H1 (cell line): ENCODE results near the gene LPAR6. TPM values are rescaled to one million over a fixed set of nuclear protein-coding genes. Genes with fewer than 3 reads are reported as not detected.

ENCODE experiments used
- CTCF ChIA-PET: fragments of 300-600 bp; sonication (Branson Sonifier 250); formaldehyde crosslinking; loops from one replicate; lab custom pipeline; 2021; ENCODE audit not compliant: partially characterized antibody; lab: Charles Lee
- POLR2A ChIA-PET: fragments of 300-600 bp; sonication (Branson Sonifier 250); formaldehyde crosslinking; loops from one replicate; lab custom pipeline; 2021; ENCODE audit warnings: inconsistent platforms; ENCODE audit not compliant: partially characterized antibody; lab: Charles Lee
- DNase-seq, 2 experiments: peaks; one replicate each; pipeline versions ENCODE4 v3.0.0 to v3.0.0-alpha.2; 2010 to 2022; ENCODE audit warnings: low spot score in 2 of 2, low read depth in 1 of 2, mixed read lengths in 1 of 2
- FAIRE-seq: peaks from 2 replicates; lab custom pipeline; 2011; peaks lifted over from hg19 to GRCh38; lab: Jason Lieb, UNC
- H2AFZ ChIP-seq: 2 replicates; pipeline ENCODE4 v1.8.1; 2012; ENCODE audit warnings: low read length, inconsistent platforms
- H2AK5ac ChIP-seq: 2 replicates; pipeline ENCODE4 v1.6.1; 2013; ENCODE audit warnings: low read depth, low read length
- H2BK120ac ChIP-seq: replicated peaks from 2 replicates; pipeline ENCODE3; 2013; ENCODE audit warnings: low read depth, low read length, inconsistent platforms
- H2BK12ac ChIP-seq: 2 replicates; pipeline ENCODE4 v1.6.1; 2013; ENCODE audit warnings: low read depth, low read length
- H2BK15ac ChIP-seq: 2 replicates; pipeline ENCODE4 v1.6.1; 2013; ENCODE audit warnings: low read length
- H2BK20ac ChIP-seq: 2 replicates; pipeline ENCODE4 v1.6.1; 2013; ENCODE audit warnings: low read length
- H2BK5ac ChIP-seq: 2 replicates; pipeline ENCODE4 v1.6.1; 2013; ENCODE audit warnings: low read depth, low read length
- H3K14ac ChIP-seq: 2 replicates; pipeline ENCODE4 v1.6.1; 2013; ENCODE audit warnings: inconsistent platforms; ENCODE audit not compliant: insufficient read length
- H3K18ac ChIP-seq: 2 replicates; pipeline ENCODE4 v1.6.1; 2013; ENCODE audit warnings: low read length; ENCODE audit errors: extremely low read depth
- H3K23ac ChIP-seq: 2 replicates; pipeline ENCODE4 v1.6.1; 2013; ENCODE audit warnings: inconsistent platforms; ENCODE audit not compliant: insufficient read length
- H3K23me2 ChIP-seq: 2 replicates; pipeline ENCODE4 v1.6.1; 2013; ENCODE audit warnings: low read depth, low read length
- H3K27ac ChIP-seq: 2 replicates; pipeline ENCODE4 v1.6.1; 2011; ENCODE audit warnings: low read depth, low read length, inconsistent platforms
- H3K27me3 ChIP-seq, 4 experiments: replicated peaks in 1 of 4; 1 replicate in 1 of 4; 2 replicates in 3 of 4; pipeline versions ENCODE4 v1.6.1 to v1.8.1; 2011 to 2013; ENCODE audit warnings: low read length in 3 of 4, mild to moderate bottlenecking in 3 of 4, inconsistent platforms in 2 of 4, mixed read lengths in 2 of 4, moderate library complexity in 1 of 4; ENCODE audit not compliant: control insufficient read depth in 3 of 4, insufficient read depth in 3 of 4; ENCODE audit errors: extremely low read depth in 1 of 4
- H3K36me3 ChIP-seq, 4 experiments: 2 replicates each; pipeline versions ENCODE4 v1.6.1 to v1.8.1; 2011 to 2013; ENCODE audit warnings: mild to moderate bottlenecking in 4 of 4, low read length in 3 of 4, moderate library complexity in 2 of 4, control low read depth in 1 of 4, inconsistent platforms in 1 of 4; ENCODE audit not compliant: insufficient read depth in 4 of 4, control insufficient read depth in 2 of 4
- H3K4ac ChIP-seq: replicated peaks from 2 replicates; pipeline ENCODE3; 2013; ENCODE audit warnings: low read length, low read depth, mixed read lengths, inconsistent platforms; ENCODE audit not compliant: insufficient read length
- H3K4me1 ChIP-seq, 4 experiments: replicated peaks in 1 of 4; 1 replicate in 1 of 4; 2 replicates in 3 of 4; pipeline versions ENCODE4 v1.6.1 to v1.8.1; 2011 to 2013; ENCODE audit warnings: low read length in 3 of 4, inconsistent platforms in 2 of 4, mixed read lengths in 1 of 4; ENCODE audit not compliant: insufficient read depth in 4 of 4, control insufficient read depth in 3 of 4
- H3K4me2 ChIP-seq, 2 experiments: 2 replicates each; pipeline versions ENCODE4 v1.6.1 to v1.8.1; 2011 to 2013; ENCODE audit warnings: low read depth in 2 of 2, low read length in 2 of 2, control low read depth in 1 of 2, inconsistent platforms in 1 of 2, mild to moderate bottlenecking in 1 of 2; ENCODE audit not compliant: insufficient read depth in 1 of 2
- H3K4me3 ChIP-seq, 4 experiments: fragments of 200-600, 300-600 bp in 1 of 4; sonication (generic), shearing (Covaris generic), sonication (Bioruptor Twin) in 1 of 4; 2 replicates each; pipeline versions ENCODE4 v1.5.1 to v1.8.1; 2011 to 2016; ENCODE audit warnings: low read length in 4 of 4, low read depth in 3 of 4, control low read depth in 2 of 4, inconsistent platforms in 2 of 4, mild to moderate bottlenecking in 2 of 4, mixed read lengths in 1 of 4, moderate library complexity in 1 of 4; ENCODE audit not compliant: insufficient read depth in 2 of 4; ENCODE audit errors: extremely low read depth in 1 of 4
- H3K56ac ChIP-seq: replicated peaks from 2 replicates; pipeline ENCODE3; 2013; ENCODE audit warnings: low read depth, mild to moderate bottlenecking, mixed read lengths, low read length, inconsistent platforms; ENCODE audit not compliant: insufficient read length
- H3K79me1 ChIP-seq: 2 replicates; pipeline ENCODE4 v1.6.1; 2013; ENCODE audit warnings: low read depth, low read length, control low read depth
- H3K79me2 ChIP-seq, 2 experiments: 2 replicates each; pipeline versions ENCODE4 v1.6.1 to v1.8.1; 2012 to 2013; ENCODE audit warnings: low read length in 2 of 2, mild to moderate bottlenecking in 2 of 2, inconsistent platforms in 1 of 2; ENCODE audit not compliant: insufficient read depth in 2 of 2, control insufficient read depth in 1 of 2
- H3K9ac ChIP-seq, 4 experiments: replicated peaks in 1 of 4; 1 replicate in 1 of 4; 2 replicates in 3 of 4; pipeline versions ENCODE4 v1.6.1 to v1.8.1; 2011 to 2013; ENCODE audit warnings: low read depth in 3 of 4, low read length in 3 of 4, control low read depth in 2 of 4, mild to moderate bottlenecking in 2 of 4, moderate library complexity in 2 of 4, inconsistent platforms in 1 of 4; ENCODE audit errors: extremely low read depth in 1 of 4
- H3K9me3 ChIP-seq, 2 experiments: 2 replicates each; pipeline versions ENCODE4 v1.6.1 to v1.8.1; 2012 to 2013; ENCODE audit warnings: mild to moderate bottlenecking in 2 of 2, moderate library complexity in 2 of 2, control low read depth in 1 of 2, inconsistent platforms in 1 of 2, low read depth in 1 of 2, low read length in 1 of 2, mixed read lengths in 1 of 2; ENCODE audit not compliant: insufficient read depth in 2 of 2
- H4K20me1 ChIP-seq, 2 experiments: replicated peaks in 1 of 2; 2 replicates each; pipeline versions ENCODE3 to v1.8.1; 2011 to 2013; ENCODE audit warnings: inconsistent platforms in 2 of 2, low read length in 2 of 2, mild to moderate bottlenecking in 1 of 2; ENCODE audit not compliant: insufficient read depth in 2 of 2, control insufficient read depth in 1 of 2
- H4K5ac ChIP-seq: 2 replicates; pipeline ENCODE4 v1.6.1; 2013; ENCODE audit warnings: low read length, low read depth, mixed read lengths, inconsistent platforms; ENCODE audit not compliant: insufficient read length
- H4K8ac ChIP-seq: 2 replicates; pipeline ENCODE4 v1.8.0; 2013; ENCODE audit warnings: mild to moderate bottlenecking, moderate library complexity, low read length, inconsistent platforms; ENCODE audit not compliant: insufficient read depth; ENCODE audit errors: extremely low read depth
- H4K91ac ChIP-seq: replicated peaks from 2 replicates; pipeline ENCODE3; 2013; ENCODE audit warnings: low read length, mixed read lengths, inconsistent platforms; ENCODE audit not compliant: insufficient read length
- CBX5 ChIP-seq: fragments of 300-800, 300-1000 bp; sonication (generic); IDR thresholded peaks from 2 replicates; pipeline ENCODE4 v1.7.1; 2016; ENCODE audit warnings: antibody characterized with exemption, low read length, low read depth
- CHD1 ChIP-seq: IDR thresholded peaks from 2 replicates; pipeline ENCODE4 v1.6.1; 2012; ENCODE audit warnings: low read depth, low read length, improper control_type of control experiment
- HDAC2 ChIP-seq, 2 experiments: fragments of 300-600 bp in 1 of 2; sonication (generic) in 1 of 2; IDR thresholded peaks; 2 replicates each; pipeline ENCODE4 v1.6.1; 2011 to 2012; ENCODE audit warnings: low read depth in 2 of 2, low read length in 2 of 2, mild to moderate bottlenecking in 2 of 2, moderate library complexity in 2 of 2, borderline replicate concordance in 1 of 2, inconsistent platforms in 1 of 2
- PHF8 ChIP-seq: fragments of 200-600 bp; sonication (generic); conservative IDR thresholded peaks from 2 replicates; pipeline ENCODE4 v1.7.1; 2012; ENCODE audit warnings: low read depth, mild to moderate bottlenecking, inconsistent platforms, low read length, moderate library complexity
- RNF2 ChIP-seq: fragments of 200-900, 300-1000 bp; sonication (generic); IDR thresholded peaks from 2 replicates; pipeline ENCODE4 v1.7.1; 2016; ENCODE audit warnings: borderline replicate concordance, low read depth, mild to moderate bottlenecking, antibody characterized with exemption, low read length; ENCODE audit not compliant: poor library complexity, severe bottlenecking; ENCODE audit errors: missing control alignments
- SIX5 ChIP-seq: IDR thresholded peaks from 2 replicates; pipeline ENCODE4 v1.6.1; 2011; ENCODE audit warnings: mild to moderate bottlenecking, low read depth, low read length
- SP1 ChIP-seq: IDR thresholded peaks from 2 replicates; pipeline ENCODE4 v1.6.1; 2011; ENCODE audit warnings: low read depth, low read length
- SP2 ChIP-seq: IDR thresholded peaks from 2 replicates; pipeline ENCODE4 v1.6.1; 2012; ENCODE audit warnings: mild to moderate bottlenecking, low read length, inconsistent platforms
- SRF ChIP-seq: IDR thresholded peaks from 2 replicates; pipeline ENCODE4 v1.6.1; 2011; ENCODE audit warnings: mild to moderate bottlenecking, low read depth, low read length, moderate library complexity
- TAF7 ChIP-seq: optimal IDR thresholded peaks from 2 replicates; pipeline ENCODE3; 2011; ENCODE audit warnings: low read depth, mild to moderate bottlenecking, inconsistent platforms, low read length, moderate library complexity, borderline replicate concordance
- TCF12 ChIP-seq: IDR thresholded peaks from 2 replicates; pipeline ENCODE4 v1.6.1; 2011; ENCODE audit warnings: low read depth, mild to moderate bottlenecking, low read length
- USF2 ChIP-seq: IDR thresholded peaks from 2 replicates; pipeline ENCODE4 v1.6.1; 2011; ENCODE audit warnings: low read length, improper control_type of control experiment
- WGBS, 2 experiments: shearing (Covaris generic) in 1 of 2; methylation state at CpG; one replicate each; pipeline versions ENCODE4 v1.1.6 to v1.1.7; 2013 to 2015; ENCODE audit warnings: low lambda C conversion rate in 2 of 2, mixed read lengths in 2 of 2, inconsistent platforms in 1 of 2, low coverage in 1 of 2, missing lambda C conversion rate in 1 of 2; ENCODE audit not compliant: insufficient replicate concordance in 2 of 2, insufficient coverage in 1 of 2, insufficient read length in 1 of 2; ENCODE audit errors: extremely low coverage in 1 of 2, missing lambda C conversion rate in 1 of 2; 5-methylcytosine and 5-hydroxymethylcytosine counted together
- polyA plus RNA-seq, 7 experiments: library from polyadenylated mRNA; depleted of rRNA in 3 of 7; stranded (reverse) in 5 of 7; unstranded in 2 of 7; fragments of >200 nt in 5 of 7; fragments of 200-250 nt in 2 of 7; gene quantifications; 1 replicate in 5 of 7; 2 replicates in 1 of 7; 4 replicates in 1 of 7; pipeline versions ENCODE4 v1.2.1 to v1.2.3, GENCODE V29; 2011 to 2013; ENCODE audit warnings: missing spikeins in 2 of 7, mixed read lengths in 2 of 7
- total RNA-seq: library from RNA; stranded (reverse); fragmentation: NEBNext Ultra II Directional; extraction: Animal tissue kit (Norgen Biotek cat#: 25700); gene quantifications from 2 replicates; pipeline ENCODE4 v1.2.1, GENCODE V29; 2021
- TF ChIP-seq, protein P1 (sequence below): IDR thresholded peaks from 2 replicates; pipeline ENCODE4 v1.6.1; 2012; ENCODE audit warnings: inconsistent platforms

The LPAR6 gene
- total and polyA plus RNA-seq, 2 of the 8 experiments (the other 6 are each of a cell fraction or from before 2014, with no cell fraction given) = 0.50 to 0.97 TPM

- CTCF ChIA-PET = no interaction called here
- no peak overlapping the region for H3K9ac ChIP-seq
- no peak overlapping the region for H2BK12ac ChIP-seq
- H2BK15ac ChIP-seq = no peak overlapping the region
- H2BK20ac ChIP-seq = no peak overlapping the region
- no peak overlapping the region for H3K56ac ChIP-seq
- FAIRE-seq = no peak
- H3K27ac ChIP-seq = no peak overlapping the region
- H2AK5ac ChIP-seq = no peak overlapping the region
- H3K4me1 ChIP-seq = no peaks in the 10 kb centered on the region
- no peaks in the 10 kb centered on the region for H3K9me3 ChIP-seq
- H3K27me3 ChIP-seq = no peaks in the 10 kb centered on the region
- no peak overlapping the region for H4K8ac ChIP-seq
- no peaks in the 10 kb centered on the region for H4K20me1 ChIP-seq
- H3K4me2 ChIP-seq = no peak overlapping the region
- H3K79me1 ChIP-seq = no peaks in the 10 kb centered on the region
- H3K18ac ChIP-seq = no peak overlapping the region
- H2BK5ac ChIP-seq = no peak overlapping the region
- H3K23me2 ChIP-seq = no peaks in the 10 kb centered on the region
- POLR2A ChIA-PET = no interaction called here
- no peak overlapping the region for H3K23ac ChIP-seq
- H2BK120ac ChIP-seq = no peak overlapping the region
- H2AFZ ChIP-seq = no peak overlapping the region
- H3K36me3 ChIP-seq = no peaks in the 10 kb centered on the region
- no peak overlapping the region for H4K5ac ChIP-seq
- H3K4me3 ChIP-seq = no peak overlapping the region
- no peaks in the 10 kb centered on the region for H3K79me2 ChIP-seq
- no peak overlapping the region for H3K14ac ChIP-seq
- no peak overlapping the region for H3K4ac ChIP-seq
- WGBS, 2 experiments = 95% methylated on average over 1 of the region's 1 CpG; no CpG with 5 or more reads in 1 of the 2 experiments
- H4K91ac ChIP-seq = no peak overlapping the region
- DNase-seq = no peak
- TF ChIP-seq HDAC2 (IDR thresholded peaks at IDR 0.05; ENCODE audit: borderline replicate concordance in 1 of 2, low read depth in 2 of 2, low read length in 2 of 2) (no peak), TAF7 (no peak), PHF8 (no peak), CHD1 (no peak), SIX5 (no peak), SP1 (no peak), TCF12 (no peak), RNF2 (no peak), SRF (no peak), SP2 (no peak), CBX5 (no peak), USF2 (no peak)
- TF ChIP-seq, protein P1, sequence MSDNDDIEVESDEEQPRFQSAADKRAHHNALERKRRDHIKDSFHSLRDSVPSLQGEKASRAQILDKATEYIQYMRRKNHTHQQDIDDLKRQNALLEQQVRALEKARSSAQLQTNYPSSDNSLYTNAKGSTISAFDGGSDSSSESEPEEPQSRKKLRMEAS = no peak
These were observed 8.0 kb downstream of the LPAR6 start for GRCh38 chr13:48404952-48405351.
